ENCODE measurements around the gene ABAT.

DNA sequence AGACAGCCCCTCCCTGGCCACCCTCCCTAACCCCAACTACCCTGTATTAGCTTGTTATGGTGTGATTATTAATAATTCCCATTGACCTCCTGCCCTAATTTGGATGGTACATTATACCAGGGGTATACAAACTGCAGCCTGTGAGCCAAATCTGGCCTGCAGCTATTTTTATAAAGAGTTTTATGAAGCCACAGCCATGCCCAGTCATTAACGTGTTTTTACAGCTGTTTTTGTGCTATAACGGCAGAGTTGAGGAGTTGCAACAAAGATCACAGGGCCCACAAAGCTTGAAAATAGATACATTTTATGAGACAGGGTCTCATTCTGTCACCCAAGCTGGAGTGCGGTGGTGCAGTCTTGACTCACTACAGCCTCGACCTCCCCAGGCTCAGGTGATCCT lies 47.0 kb upstream of the ABAT start:
- TF ChIP-seq EZH2 (IDR thresholded peaks at IDR 0.05; ENCODE audit: borderline replicate concordance) = no peak
- TF ChIP-seq CTCF (IDR thresholded peaks at IDR 0.05; ENCODE audit: poor library complexity) = no peak
- no peak for TF ChIP-seq EZH2phosphoT487 (IDR thresholded peaks at IDR 0.05; ENCODE audit: low read depth, severe bottlenecking, unreplicated experiment)
